ENCODE data around the gene PDLIM1. TPM values are rescaled to one million over a fixed set of nuclear protein-coding genes. Genes with fewer than 3 reads are reported as not detected.

The PDLIM1 gene, protein sequence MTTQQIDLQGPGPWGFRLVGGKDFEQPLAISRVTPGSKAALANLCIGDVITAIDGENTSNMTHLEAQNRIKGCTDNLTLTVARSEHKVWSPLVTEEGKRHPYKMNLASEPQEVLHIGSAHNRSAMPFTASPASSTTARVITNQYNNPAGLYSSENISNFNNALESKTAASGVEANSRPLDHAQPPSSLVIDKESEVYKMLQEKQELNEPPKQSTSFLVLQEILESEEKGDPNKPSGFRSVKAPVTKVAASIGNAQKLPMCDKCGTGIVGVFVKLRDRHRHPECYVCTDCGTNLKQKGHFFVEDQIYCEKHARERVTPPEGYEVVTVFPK
- under 1 TPM; 0.76 to 0.92 TPM for total RNA-seq

DNA sequence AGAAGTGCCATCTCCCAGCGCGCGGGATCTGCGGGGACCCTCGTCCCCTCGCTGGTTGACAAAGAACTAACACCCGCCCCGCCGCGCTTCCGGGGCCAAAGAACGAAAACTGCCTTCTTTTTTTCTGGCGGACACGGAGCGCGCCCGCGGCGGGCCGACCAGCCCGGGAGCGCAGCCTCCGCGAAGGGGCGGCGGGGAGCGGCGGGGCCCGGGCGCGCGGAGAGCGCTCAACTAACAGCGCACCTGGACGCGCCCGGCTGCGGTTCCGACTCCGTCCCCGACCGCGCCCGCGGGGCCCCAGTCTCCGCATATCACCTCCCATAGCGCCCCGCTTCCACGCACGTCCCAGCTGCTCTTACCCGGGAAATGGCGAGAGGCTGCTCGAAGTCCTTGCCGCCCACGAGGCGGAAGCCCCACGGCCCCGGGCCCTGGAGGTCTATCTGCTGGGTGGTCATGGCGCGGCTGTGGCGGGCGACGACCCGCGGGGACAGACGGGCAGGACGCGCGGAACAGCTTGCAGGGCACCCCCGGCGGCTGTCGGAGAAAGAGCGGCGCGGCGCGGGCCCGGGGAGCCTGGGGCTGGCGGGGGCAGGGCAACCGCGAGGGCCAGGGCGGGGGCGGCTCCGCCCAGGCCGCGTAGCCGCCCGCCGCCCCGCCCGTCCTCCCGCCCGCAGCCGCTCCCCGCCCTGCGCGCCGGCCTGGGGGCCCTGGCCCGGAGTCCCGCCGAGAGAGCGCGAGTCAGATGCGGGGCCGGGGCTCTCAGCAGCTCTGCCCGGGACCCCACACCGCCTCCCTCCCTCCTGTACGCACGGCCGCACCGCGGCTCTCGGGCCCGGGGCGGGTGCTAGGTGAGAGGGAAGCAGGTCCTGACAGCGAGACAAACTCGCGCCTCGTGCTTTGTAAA, at the start of gene PDLIM1:
Gene PDLIM1, minus strand, starts transcription at position 543 of the 904 bp plus-strand sequence. Its CDS starts 88 bp downstream, at position 455.
- intact Hi-C loops (cut with micrococcal nuclease) = loop anchor here (5.0 kb wide), 1 partner anchor 53 kb away; no protein-coding TSS in a partner anchor
- H3K36me3 Mint-ChIP-seq = no peaks in the 10 kb centered on the region
- peak; percentile 42 for DNase-seq
- peaks cover 44% of the 10 kb centered on the region for H3K27me3 Mint-ChIP-seq
- ChIA-PET CTCF (interaction anchor here (1.6 kb wide), 1 partner anchor 47 kb away, joined by 3 read pairs; no protein-coding TSS in a partner anchor), POLR2A (no interaction called here)
- H3K27ac Mint-ChIP-seq = no peak within 1 kb of the TSS
- peak within 1 kb of the TSS; percentile 51 for H3K4me3 Mint-ChIP-seq
- peaks cover 14% of the 10 kb centered on the region for H3K4me1 Mint-ChIP-seq (ENCODE audit: low read depth)
- no peaks in the 10 kb centered on the region for H3K9me3 Mint-ChIP-seq

DNA sequence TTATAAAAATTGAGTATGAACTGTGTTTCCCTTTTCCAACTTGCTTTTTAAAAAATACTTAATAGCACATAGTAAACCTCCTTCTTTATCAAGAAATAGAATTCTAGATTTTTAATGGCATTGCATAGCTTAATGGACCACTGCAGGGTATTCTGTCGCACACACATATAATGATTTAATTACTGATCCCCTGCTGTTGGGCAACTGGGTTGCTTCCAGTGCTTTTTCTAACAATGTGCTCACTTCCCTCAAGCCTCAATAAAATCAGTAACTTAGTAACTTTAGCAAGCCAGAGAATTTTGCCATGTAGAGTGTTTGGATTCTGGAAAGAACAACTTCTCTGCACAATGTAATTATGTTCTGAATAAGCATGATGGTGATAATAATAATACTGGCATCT, 49.1 kb upstream of the PDLIM1 start:
- H3K36me3 Mint-ChIP-seq = no peaks in the 10 kb centered on the region
- no peaks in the 10 kb centered on the region for H3K9me3 Mint-ChIP-seq
- no peaks in the 10 kb centered on the region for H3K4me1 Mint-ChIP-seq (ENCODE audit: low read depth)
- ChIA-PET CTCF (interaction anchor here (0.7 to 1.9 kb wide), 2 partner anchors 23 to 97 kb away, joined by 4 read pairs; no protein-coding TSS in a partner anchor), POLR2A (interaction anchor here (0.7 kb wide), 1 partner anchor 881 kb away, joined by 4 read pairs; no protein-coding TSS in a partner anchor)
- no peak overlapping the region for H3K27ac Mint-ChIP-seq
- intact Hi-C loops (cut with micrococcal nuclease) = no loop called here
- H3K4me3 Mint-ChIP-seq = no peak overlapping the region
- no peak for DNase-seq
- H3K27me3 Mint-ChIP-seq = peaks cover 2% of the 10 kb centered on the region

DNA sequence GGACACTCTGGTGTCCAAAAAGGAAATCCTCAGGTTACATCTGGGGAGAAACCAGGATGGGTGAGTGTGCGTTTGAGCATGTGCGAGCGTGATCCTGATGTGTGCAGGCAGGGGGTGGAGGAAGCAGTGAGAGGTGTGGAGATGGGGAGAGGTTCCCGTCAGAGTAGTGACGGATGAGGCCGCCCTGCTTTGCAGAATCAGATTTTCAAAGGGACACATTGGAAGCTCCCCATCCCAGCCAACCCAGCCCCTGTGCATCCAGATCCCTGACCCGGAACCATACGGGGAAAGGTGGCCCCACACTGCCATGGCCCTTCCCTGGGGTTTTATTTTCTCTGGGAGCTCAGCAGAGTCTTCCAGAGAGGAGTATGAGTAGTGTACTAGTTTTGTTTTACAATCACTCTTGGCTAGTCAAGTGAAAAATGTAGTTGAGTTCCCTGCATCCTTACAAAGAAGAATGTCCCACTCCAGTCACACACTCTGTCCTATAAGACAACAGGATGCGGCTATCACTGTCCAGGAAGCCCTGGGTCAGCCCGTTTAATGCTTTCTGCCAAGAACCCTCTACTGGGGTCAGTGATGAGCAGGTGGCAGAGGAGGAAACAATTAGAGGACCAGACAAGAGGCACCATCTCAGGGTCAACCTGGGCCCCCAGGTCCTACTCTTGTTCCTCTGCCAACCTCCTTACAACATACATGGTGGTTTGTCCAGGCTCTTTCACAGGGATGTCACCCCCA, 46.8 kb upstream of the PDLIM1 start:
- Mint-ChIP-seq H3K4me3 (no peak overlapping the region), H3K4me1 (ENCODE audit: low read depth) (no peaks in the 10 kb centered on the region), H3K9me3 (no peaks in the 10 kb centered on the region), H3K27ac (no peak overlapping the region), H3K36me3 (no peaks in the 10 kb centered on the region), H3K27me3 (peaks cover 2% of the 10 kb centered on the region)
- DNase-seq = no peak
- POLR2A ChIA-PET = no interaction called here
- CTCF ChIA-PET = no interaction called here
- intact Hi-C loops (cut with micrococcal nuclease) = no loop called here

DNA sequence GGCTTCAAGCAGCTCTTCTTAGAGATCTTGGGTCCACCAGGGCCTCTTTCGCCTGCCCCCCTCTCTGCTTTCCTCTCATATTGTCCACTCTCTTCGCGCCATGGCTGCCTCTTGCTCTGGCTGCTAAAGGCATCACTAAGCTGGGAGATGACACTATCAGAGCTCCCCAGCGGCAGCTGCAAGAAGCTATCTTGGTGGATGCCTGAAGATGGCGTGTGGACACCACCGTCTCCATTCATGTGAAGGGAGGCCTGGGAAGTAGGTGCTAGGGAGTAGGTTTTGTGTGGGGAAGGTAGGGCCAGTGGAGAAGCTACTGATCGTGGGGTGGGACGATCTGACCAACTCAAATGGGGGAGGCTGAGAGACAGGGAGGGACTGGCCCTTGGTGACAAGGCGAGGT, 45.9 kb upstream of the PDLIM1 start:
- Mint-ChIP-seq H3K27me3 (peaks cover 2% of the 10 kb centered on the region), H3K4me1 (ENCODE audit: low read depth) (no peaks in the 10 kb centered on the region), H3K27ac (no peak overlapping the region), H3K36me3 (no peaks in the 10 kb centered on the region), H3K9me3 (no peaks in the 10 kb centered on the region), H3K4me3 (no peak overlapping the region)
- intact Hi-C loops (cut with micrococcal nuclease) = no loop called here
- DNase-seq = no peak
- ChIA-PET POLR2A (no interaction called here), CTCF (no interaction called here)

DNA sequence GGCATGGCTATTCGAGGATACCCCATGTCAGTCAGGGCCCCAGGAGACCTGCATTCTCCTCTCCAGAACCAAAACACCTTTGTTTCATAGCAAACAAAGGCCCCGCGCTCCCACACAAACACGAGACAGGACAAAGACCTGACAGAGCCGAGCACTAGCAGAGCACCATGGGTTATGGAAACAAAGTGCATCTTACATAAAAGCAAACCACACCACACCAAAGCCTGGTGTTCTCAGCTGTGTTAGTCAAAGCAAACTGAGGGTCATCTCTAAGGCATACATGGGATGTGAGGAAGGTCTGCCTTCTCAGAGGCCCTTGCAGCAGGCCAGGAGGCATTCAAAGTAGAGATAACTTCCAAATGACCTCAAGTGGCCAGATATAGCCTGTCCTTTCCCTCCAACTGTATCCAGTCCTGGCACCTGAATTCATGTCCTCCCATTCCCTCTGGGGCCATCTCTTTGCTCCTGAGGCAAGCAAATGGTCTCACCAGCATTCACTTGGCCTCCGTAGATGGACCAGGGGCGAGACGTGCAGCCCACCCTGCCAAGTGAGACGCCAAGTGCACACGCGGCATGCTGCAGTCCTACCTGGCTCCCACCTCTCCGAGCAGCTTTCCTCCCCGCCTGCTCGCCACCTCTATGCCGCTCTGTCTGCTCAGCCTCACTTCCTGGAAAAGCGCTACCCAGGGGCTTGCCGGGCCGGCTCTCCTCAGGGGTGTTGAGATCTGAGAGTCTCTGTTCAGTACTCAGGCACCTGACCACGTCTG, 45.3 kb upstream of the PDLIM1 start:
- H3K4me3 Mint-ChIP-seq = no peak overlapping the region
- H3K27me3 Mint-ChIP-seq = peaks cover 2% of the 10 kb centered on the region
- POLR2A ChIA-PET = no interaction called here
- CTCF ChIA-PET = no interaction called here
- H3K4me1 Mint-ChIP-seq (ENCODE audit: low read depth) = no peaks in the 10 kb centered on the region
- intact Hi-C loops (cut with micrococcal nuclease) = no loop called here
- H3K9me3 Mint-ChIP-seq = no peaks in the 10 kb centered on the region
- DNase-seq = no peak
- no peaks in the 10 kb centered on the region for H3K36me3 Mint-ChIP-seq
- no peak overlapping the region for H3K27ac Mint-ChIP-seq

DNA sequence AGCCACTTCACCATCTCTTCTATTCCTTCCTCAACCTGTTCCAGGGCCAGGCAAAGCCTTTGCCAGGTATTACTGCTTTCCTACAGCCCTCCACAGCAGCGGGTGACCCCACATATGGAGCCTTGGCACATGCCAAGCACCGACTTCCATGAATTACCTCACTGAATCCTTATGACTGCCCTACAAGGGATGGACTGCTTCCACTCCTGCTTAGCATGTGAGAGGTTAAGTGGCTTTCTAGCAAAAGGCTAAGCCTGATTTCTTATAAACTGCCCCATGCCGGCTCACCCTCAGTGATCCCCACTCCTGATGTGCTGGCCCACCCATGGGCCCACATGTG, 44.0 kb upstream of the PDLIM1 start:
- no peak for DNase-seq
- CTCF ChIA-PET = no interaction called here
- no peak overlapping the region for H3K27ac Mint-ChIP-seq

DNA sequence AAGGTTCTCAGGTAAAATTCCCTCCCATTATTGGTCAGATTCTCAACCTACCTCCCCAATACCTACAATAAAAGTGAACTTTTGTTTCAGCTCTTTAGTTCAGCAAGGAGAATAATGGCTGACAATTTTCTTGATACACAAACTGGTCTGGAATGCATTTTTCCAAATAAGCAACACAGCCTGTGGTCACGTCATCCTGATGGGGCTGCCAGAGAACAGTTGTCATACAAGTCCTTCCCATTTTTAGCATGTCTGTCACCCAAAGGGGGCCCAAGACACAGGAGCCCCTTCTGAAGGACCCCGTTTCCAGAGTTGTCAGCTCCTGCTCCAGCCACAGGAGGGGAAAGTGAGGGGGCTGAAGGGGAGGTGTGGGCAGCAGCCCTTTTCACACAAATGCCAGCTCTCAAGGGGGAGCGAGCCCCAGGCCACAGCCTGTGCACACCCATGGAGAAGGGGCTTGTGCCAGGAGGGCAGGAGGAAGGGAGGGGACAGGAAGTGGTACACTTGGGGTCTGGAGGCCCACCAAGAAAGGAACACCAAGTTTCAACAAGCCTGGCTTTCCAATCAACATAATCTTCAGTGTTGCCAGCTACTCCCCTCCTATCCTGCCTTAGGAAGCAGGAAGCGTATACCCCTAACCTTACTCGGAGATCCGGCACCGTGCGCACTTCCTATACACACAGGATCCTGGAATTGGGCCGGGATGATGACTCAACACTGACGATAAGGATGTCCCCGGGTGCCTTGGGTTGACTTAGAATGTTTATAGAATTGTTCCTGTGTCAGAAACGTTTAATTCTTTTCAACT, 43.4 kb upstream of the PDLIM1 start:
- Mint-ChIP-seq H3K9me3 (no peaks in the 10 kb centered on the region), H3K36me3 (no peaks in the 10 kb centered on the region), H3K4me1 (ENCODE audit: low read depth) (no peaks in the 10 kb centered on the region), H3K27ac (no peak overlapping the region), H3K4me3 (no peak overlapping the region), H3K27me3 (peaks cover 2% of the 10 kb centered on the region)
- CTCF ChIA-PET = interaction anchor here (1.0 kb wide), 1 partner anchor 35 kb away, joined by 5 read pairs; no protein-coding TSS in a partner anchor
- intact Hi-C loops (cut with micrococcal nuclease) = no loop called here
- POLR2A ChIA-PET = no interaction called here
- DNase-seq = no peak

More for the DNA sequence above, 44.0 kb upstream of the PDLIM1 start:
- H3K4me1 Mint-ChIP-seq (ENCODE audit: low read depth) = no peaks in the 10 kb centered on the region
- POLR2A ChIA-PET = no interaction called here
- H3K9me3 Mint-ChIP-seq = no peaks in the 10 kb centered on the region
- peaks cover 2% of the 10 kb centered on the region for H3K27me3 Mint-ChIP-seq
- intact Hi-C loops (cut with micrococcal nuclease) = no loop called here
- H3K4me3 Mint-ChIP-seq = no peak overlapping the region
- H3K36me3 Mint-ChIP-seq = no peaks in the 10 kb centered on the region

DNA sequence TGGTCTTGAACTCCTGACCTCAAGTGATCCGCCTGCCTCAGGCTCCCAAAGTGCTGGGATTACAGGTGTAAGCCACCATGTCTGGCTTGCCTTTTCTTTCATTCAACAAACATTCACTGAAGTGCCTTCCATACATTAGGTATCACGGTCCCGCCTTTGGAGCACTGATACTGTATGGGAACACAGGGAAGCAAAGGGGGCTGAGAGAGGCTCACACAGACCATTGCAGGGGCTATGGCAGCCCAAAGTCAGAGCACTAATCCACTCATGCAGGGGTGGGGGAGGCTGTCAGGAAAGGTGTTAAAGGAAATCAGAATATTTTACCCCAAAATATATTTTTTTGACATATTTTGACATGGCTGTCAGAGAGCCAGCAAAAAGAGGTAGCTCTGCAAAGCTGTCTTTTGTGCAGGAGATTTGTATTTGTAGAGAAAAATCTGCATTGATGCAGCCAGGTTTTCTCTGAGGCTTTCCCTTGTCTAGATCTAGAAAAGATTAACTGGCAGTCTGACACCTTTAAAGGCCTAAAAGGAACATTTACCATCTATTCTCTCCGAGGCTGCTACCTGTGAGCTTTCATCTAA, 42.0 kb upstream of the PDLIM1 start:
- no peak overlapping the region for H3K27ac Mint-ChIP-seq
- CTCF ChIA-PET = no interaction called here
- H3K36me3 Mint-ChIP-seq = no peaks in the 10 kb centered on the region
- intact Hi-C loops (cut with micrococcal nuclease) = no loop called here
- POLR2A ChIA-PET = no interaction called here
- peaks cover 2% of the 10 kb centered on the region for H3K27me3 Mint-ChIP-seq
- H3K4me3 Mint-ChIP-seq = no peak overlapping the region
- H3K9me3 Mint-ChIP-seq = no peaks in the 10 kb centered on the region
- no peaks in the 10 kb centered on the region for H3K4me1 Mint-ChIP-seq (ENCODE audit: low read depth)
- no peak for DNase-seq

DNA sequence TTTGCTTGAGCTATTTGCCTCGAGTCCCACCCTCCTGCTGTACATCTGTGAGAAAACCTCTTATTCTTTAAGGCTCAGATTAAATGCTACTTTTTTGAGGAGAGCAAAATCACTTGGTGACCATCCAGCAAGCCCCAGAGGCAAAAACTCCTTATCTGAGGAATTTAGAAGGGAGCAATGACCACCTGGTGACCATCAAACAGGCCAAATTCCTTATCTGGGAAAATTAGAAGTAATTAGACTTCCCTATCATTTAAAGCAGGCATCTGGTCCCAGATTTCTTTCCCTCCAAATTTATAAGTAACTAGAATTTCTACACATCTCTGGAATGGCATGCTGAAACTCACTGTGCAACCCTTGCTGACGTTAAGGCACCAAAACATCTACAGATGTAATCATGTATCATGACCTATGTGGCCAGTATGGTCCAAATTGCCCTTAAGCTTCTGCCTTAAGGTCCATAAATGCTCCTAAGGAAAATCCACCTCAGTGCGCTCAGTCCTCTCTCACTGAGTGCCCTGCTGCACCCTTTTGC, 40.9 kb upstream of the PDLIM1 start:
- intact Hi-C loops (cut with micrococcal nuclease) = no loop called here
- POLR2A ChIA-PET = no interaction called here
- no peaks in the 10 kb centered on the region for H3K36me3 Mint-ChIP-seq
- H3K27ac Mint-ChIP-seq = no peak overlapping the region
- H3K9me3 Mint-ChIP-seq = no peaks in the 10 kb centered on the region
- DNase-seq = no peak
- H3K4me3 Mint-ChIP-seq = no peak overlapping the region
- CTCF ChIA-PET = no interaction called here
- no peaks in the 10 kb centered on the region for H3K4me1 Mint-ChIP-seq (ENCODE audit: low read depth)
- H3K27me3 Mint-ChIP-seq = peaks cover 2% of the 10 kb centered on the region

DNA sequence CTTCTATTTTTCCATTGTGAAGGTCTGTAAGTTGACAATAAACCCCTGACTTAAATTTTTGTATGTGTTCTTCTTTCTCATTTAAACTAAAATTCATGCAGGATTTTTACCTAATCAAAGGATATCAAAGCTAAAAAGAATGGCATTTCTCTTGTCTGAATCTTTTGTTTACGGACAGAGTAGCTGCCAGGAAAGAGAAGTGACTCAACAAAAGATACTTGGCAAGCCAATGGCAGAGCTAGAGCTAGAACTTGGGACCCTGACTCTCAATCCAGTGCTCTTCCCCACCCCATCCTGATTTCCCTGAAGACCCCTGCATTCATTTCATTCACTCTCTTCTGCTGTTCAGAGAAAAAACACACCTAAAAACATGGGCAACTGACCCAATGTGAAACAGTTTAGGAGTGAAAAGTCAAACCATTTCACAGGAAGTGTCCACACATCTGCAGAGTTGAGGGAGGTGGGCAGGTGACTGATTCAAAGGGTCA, 40.2 kb upstream of the PDLIM1 start:
- intact Hi-C loops (cut with micrococcal nuclease) = no loop called here
- no peaks in the 10 kb centered on the region for H3K36me3 Mint-ChIP-seq

More for the DNA sequence above, 40.2 kb upstream of the PDLIM1 start:
- Mint-ChIP-seq H3K27me3 (peaks cover 2% of the 10 kb centered on the region), H3K4me3 (no peak overlapping the region), H3K4me1 (ENCODE audit: low read depth) (no peaks in the 10 kb centered on the region), H3K27ac (no peak overlapping the region), H3K9me3 (no peaks in the 10 kb centered on the region)
- POLR2A ChIA-PET = no interaction called here
- CTCF ChIA-PET = no interaction called here
- no peak for DNase-seq
